IMR-90 (cell line): ENCODE results near the gene MPI. TPM values are rescaled to one million over a fixed set of nuclear protein-coding genes. Genes with fewer than 3 reads are reported as not detected.

Source experiments
- ATAC-seq: fragments of 200-7000 bp; cut with Tn5 transposase; 2 replicates; pipeline ENCODE4 v1.9.1; 2020; ENCODE audit warnings: low read depth, mild to moderate bottlenecking, moderate library complexity
- BruUV-seq: library from RNA; stranded (reverse); fragments of 400-500 nt; replicated peaks from 2 replicates; lab custom pipeline; 2021; lab: Mats Ljungman, UMichigan
- CTCF ChIA-PET: fragments of 300-600 bp; formaldehyde crosslinking; extraction: SDS; loops from one replicate; lab custom pipeline; 2021; ENCODE audit warnings: antibody characterized with exemption; lab: Yijun Ruan, JAX
- POLR2A ChIA-PET: fragments of 300-600 bp; sonication (Branson Sonifier 250); formaldehyde crosslinking; loops from one replicate; lab custom pipeline; 2022; ENCODE audit warnings: antibody characterized with exemption; ENCODE audit not compliant: unreplicated experiment; lab: Charles Lee
- DNase-seq: peaks from one replicate; pipeline ENCODE4 v3.0.0; 2013
- H2AFZ ChIP-seq: replicated peaks from 2 replicates; pipeline ENCODE3; 2013; ENCODE audit warnings: low read length, mild to moderate bottlenecking; ENCODE audit not compliant: poor library complexity
- H2AK5ac ChIP-seq: 2 replicates; pipeline ENCODE4 v1.6.1; 2013; ENCODE audit warnings: low read depth, low read length, inconsistent platforms
- H2AK9ac ChIP-seq: replicated peaks from 2 replicates; pipeline ENCODE3; 2013; ENCODE audit warnings: mild to moderate bottlenecking, low read depth, low read length, moderate library complexity; ENCODE audit not compliant: poor library complexity
- H2BK120ac ChIP-seq: 2 replicates; pipeline ENCODE4 v1.6.1; 2013; ENCODE audit warnings: low read depth, low read length, inconsistent platforms
- H2BK15ac ChIP-seq: 3 replicates; pipeline ENCODE4 v1.6.1; 2013; ENCODE audit warnings: low read depth, low read length, inconsistent platforms
- H2BK20ac ChIP-seq: 2 replicates; pipeline ENCODE4 v1.6.1; 2013; ENCODE audit warnings: low read depth, mild to moderate bottlenecking, inconsistent platforms, low read length, moderate library complexity
- H2BK5ac ChIP-seq: 2 replicates; pipeline ENCODE4 v1.6.1; 2013; ENCODE audit warnings: mild to moderate bottlenecking, low read depth, low read length, inconsistent platforms; ENCODE audit not compliant: poor library complexity, severe bottlenecking
- H3K14ac ChIP-seq: replicated peaks from 2 replicates; pipeline ENCODE4 v1.6.1; 2013; ENCODE audit warnings: low read depth, low read length, inconsistent platforms
- H3K18ac ChIP-seq: 2 replicates; pipeline ENCODE4 v1.6.1; 2013; ENCODE audit warnings: low read depth, low read length, control low read depth
- H3K23ac ChIP-seq: 2 replicates; pipeline ENCODE4 v1.6.1; 2013; ENCODE audit warnings: low read depth, low read length, inconsistent platforms
- H3K27ac ChIP-seq: 2 replicates; pipeline ENCODE4 v1.5.1; 2013; ENCODE audit warnings: mild to moderate bottlenecking, control low read depth, low read length; ENCODE audit not compliant: insufficient read depth
- H3K27me3 ChIP-seq: 2 replicates; pipeline ENCODE4 v1.6.1; 2013; ENCODE audit warnings: low read length; ENCODE audit not compliant: control insufficient read depth, insufficient read depth
- H3K36me3 ChIP-seq: 2 replicates; pipeline ENCODE4 v1.6.1; 2013; ENCODE audit warnings: low read length, mixed read lengths; ENCODE audit not compliant: control insufficient read depth, insufficient read depth
- H3K4ac ChIP-seq: 2 replicates; pipeline ENCODE4 v1.6.1; 2013; ENCODE audit warnings: low read depth, low read length, inconsistent platforms
- H3K4me1 ChIP-seq: 2 replicates; pipeline ENCODE4 v1.6.1; 2013; ENCODE audit warnings: low read length, mixed read lengths; ENCODE audit not compliant: control insufficient read depth, insufficient read depth
- H3K4me2 ChIP-seq: 2 replicates; pipeline ENCODE4 v1.6.1; 2013; ENCODE audit warnings: low read depth, mild to moderate bottlenecking, control low read depth, low read length, moderate library complexity
- H3K4me3 ChIP-seq: 2 replicates; pipeline ENCODE4 v1.5.1; 2013; ENCODE audit warnings: low read depth, mild to moderate bottlenecking, control low read depth, low read length, moderate library complexity; ENCODE audit not compliant: insufficient read depth
- H3K56ac ChIP-seq: 2 replicates; pipeline ENCODE4 v1.6.1; 2013; ENCODE audit warnings: low read length, inconsistent platforms; ENCODE audit not compliant: insufficient read depth; ENCODE audit errors: extremely low read depth
- H3K79me1 ChIP-seq, 2 experiments: 2 replicates each; pipeline ENCODE4 v1.6.1; 2013; ENCODE audit warnings: low read length in 2 of 2, inconsistent platforms in 1 of 2, low read depth in 1 of 2
- H3K9ac ChIP-seq: 2 replicates; pipeline ENCODE4 v1.6.1; 2013; ENCODE audit warnings: low read depth, low read length, control low read depth
- H3K9me1 ChIP-seq: 2 replicates; pipeline ENCODE4 v1.6.1; 2013; ENCODE audit warnings: low read length, inconsistent platforms; ENCODE audit not compliant: insufficient read depth
- H3K9me3 ChIP-seq: 2 replicates; pipeline ENCODE4 v1.6.1; 2013; ENCODE audit warnings: low read length; ENCODE audit not compliant: control insufficient read depth, insufficient read depth
- H4K20me1 ChIP-seq: 2 replicates; pipeline ENCODE4 v1.6.1; 2013; ENCODE audit warnings: low read length, inconsistent platforms; ENCODE audit not compliant: insufficient read depth
- H4K5ac ChIP-seq: 2 replicates; pipeline ENCODE4 v1.6.1; 2013; ENCODE audit warnings: mild to moderate bottlenecking, low read depth, low read length, control low read depth
- H4K8ac ChIP-seq, 2 experiments: 2 replicates each; pipeline ENCODE4 v1.6.1; 2013; ENCODE audit warnings: low read depth in 2 of 2, low read length in 2 of 2, control low read depth in 1 of 2, inconsistent platforms in 1 of 2
- H4K91ac ChIP-seq: 2 replicates; pipeline ENCODE4 v1.6.1; 2013; ENCODE audit warnings: low read depth, low read length, inconsistent platforms; ENCODE audit not compliant: insufficient read depth
- CTCF ChIP-seq: conservative IDR thresholded peaks from 2 replicates; pipeline ENCODE4 v1.5.1; 2012; ENCODE audit warnings: mild to moderate bottlenecking, low read depth, low read length, improper control_type of control experiment
- MAZ ChIP-seq: IDR thresholded peaks from 2 replicates; pipeline ENCODE4 v1.6.1; 2012; ENCODE audit warnings: low read depth, mild to moderate bottlenecking, low read length, improper control_type of control experiment, moderate library complexity, borderline replicate concordance
- POLR2A ChIP-seq: IDR thresholded peaks from 2 replicates; pipeline ENCODE4 v1.6.1; 2012; ENCODE audit warnings: mild to moderate bottlenecking, low read depth, low read length
- RFX5 ChIP-seq: IDR thresholded peaks from 2 replicates; pipeline ENCODE4 v1.8.0; 2012; ENCODE audit warnings: low read depth, mild to moderate bottlenecking, low read length, moderate library complexity
- WGBS, 2 experiments: methylation state at CpG; one replicate each; pipeline versions ENCODE4 v1.1.5 to v1.1.7; 2013; ENCODE audit warnings: missing lambda C conversion rate in 2 of 2; ENCODE audit not compliant: insufficient read length in 1 of 2; ENCODE audit errors: extremely low coverage in 2 of 2; 5-methylcytosine and 5-hydroxymethylcytosine counted together
- dilution Hi-C: fragments of 300-500 bp; cut with HindIII; formaldehyde crosslinking; loops from one replicate; pipeline ENCODE4 v1.14.3; 2018; ENCODE audit warnings: low sequenced_read_pairs; ENCODE audit not compliant: unreplicated experiment
- in situ Hi-C: fragments of 300-500 bp; cut with MboI; formaldehyde crosslinking; loops from 3 replicates; pipeline ENCODE4 v1.14.3; 2019; ENCODE audit warnings: low sequenced_read_pairs, inconsistent platforms, mixed read lengths
- intact Hi-C: fragments of 100-400 bp; cut with micrococcal nuclease; formaldehyde crosslinking; loops from 2 replicates; pipeline ENCODE4 v1.10.0; 2022
- polyA plus RNA-seq, 3 experiments: library from polyadenylated mRNA; depleted of rRNA; stranded (reverse); fragments of >200 nt; gene quantifications; 2 replicates each; pipeline ENCODE4 v1.2.3, GENCODE V29; 2012; ENCODE audit warnings: low replicate concordance in 1 of 3
- total RNA-seq: library from RNA; depleted of rRNA; stranded (reverse); fragments of >200 nt; gene quantifications from 2 replicates; pipeline ENCODE4 v1.2.3, GENCODE V29; 2012

The MPI gene
- total and polyA plus RNA-seq, 2 of the 4 experiments (the other 2 are of a cell fraction) = 80.1 to 91.8 TPM

GRCh38 chr15:74867466-74868038 is 22.3 kb upstream of the MPI start:
- no peak overlapping the region for H3K18ac ChIP-seq
- no peak overlapping the region for H4K8ac ChIP-seq
- H2BK15ac ChIP-seq = no peak overlapping the region
- H2BK20ac ChIP-seq = no peak overlapping the region
- CTCF ChIA-PET = no interaction called here
- no peak overlapping the region for H2BK5ac ChIP-seq
- H3K9me3 ChIP-seq = no peaks in the 10 kb centered on the region
- no peak overlapping the region for H4K5ac ChIP-seq
- peaks cover 78% of the 10 kb centered on the region for H4K20me1 ChIP-seq
- dilution Hi-C loops = no loop called here
- peaks cover 19% of the 10 kb centered on the region for H3K4me1 ChIP-seq
- no peak overlapping the region for H3K27ac ChIP-seq
- no peak overlapping the region for H2BK120ac ChIP-seq
- peaks cover 44% of the 10 kb centered on the region for H3K9me1 ChIP-seq
- H3K4ac ChIP-seq = no peak overlapping the region
- no peak for DNase-seq
- ATAC-seq = no peak
- H3K79me1 ChIP-seq = peaks cover 17 to 85% of the 10 kb centered on the region in 2 experiments
- H2AK9ac ChIP-seq = no peak overlapping the region
- H3K36me3 ChIP-seq = peaks cover 2% of the 10 kb centered on the region
- in situ Hi-C loops = no loop called here
- no peak overlapping the region for H2AFZ ChIP-seq
- TF ChIP-seq RFX5 (no peak), CTCF (no peak), POLR2A (no peak), MAZ (no peak)
- no CpG with 5 or more reads among the region's 1 CpG for WGBS, 2 experiments
- no peak overlapping the region for H3K4me3 ChIP-seq
- H2AK5ac ChIP-seq = no peak overlapping the region
- no peaks in the 10 kb centered on the region for H3K27me3 ChIP-seq
- no TSS peak for BruUV-seq
- intact Hi-C loops = no loop called here
- no peak overlapping the region for H3K4me2 ChIP-seq
- H4K91ac ChIP-seq = no peak overlapping the region
- H3K9ac ChIP-seq = no peak overlapping the region
- H3K23ac ChIP-seq = no peak overlapping the region
- POLR2A ChIA-PET = no interaction called here
- H3K14ac ChIP-seq = no peak overlapping the region
- no peak overlapping the region for H3K56ac ChIP-seq
